CD4-positive, alpha-beta T cell treated with Interleukin-1 beta for 1 hour (primary cell): Measurements from ENCODE around the gene TNP2.
A peak's percentile ranks its signal among the peaks of the same experiment; 100 is the strongest.

Experiments
- DNase-seq, 2 donors: peaks; one replicate each; pipeline ENCODE4 v3.0.0-alpha.2; 2020 to 2022

The TNP2 gene

GRCh38 chr16:11254913-11255736 lies 14.0 kb downstream of the TNP2 start:
- DNase-seq, result peak; percentile 67

GRCh38 chr16:11253995-11254912 lies 14.9 kb downstream of the TNP2 start:
- DNase-seq, result no peak

DNA sequence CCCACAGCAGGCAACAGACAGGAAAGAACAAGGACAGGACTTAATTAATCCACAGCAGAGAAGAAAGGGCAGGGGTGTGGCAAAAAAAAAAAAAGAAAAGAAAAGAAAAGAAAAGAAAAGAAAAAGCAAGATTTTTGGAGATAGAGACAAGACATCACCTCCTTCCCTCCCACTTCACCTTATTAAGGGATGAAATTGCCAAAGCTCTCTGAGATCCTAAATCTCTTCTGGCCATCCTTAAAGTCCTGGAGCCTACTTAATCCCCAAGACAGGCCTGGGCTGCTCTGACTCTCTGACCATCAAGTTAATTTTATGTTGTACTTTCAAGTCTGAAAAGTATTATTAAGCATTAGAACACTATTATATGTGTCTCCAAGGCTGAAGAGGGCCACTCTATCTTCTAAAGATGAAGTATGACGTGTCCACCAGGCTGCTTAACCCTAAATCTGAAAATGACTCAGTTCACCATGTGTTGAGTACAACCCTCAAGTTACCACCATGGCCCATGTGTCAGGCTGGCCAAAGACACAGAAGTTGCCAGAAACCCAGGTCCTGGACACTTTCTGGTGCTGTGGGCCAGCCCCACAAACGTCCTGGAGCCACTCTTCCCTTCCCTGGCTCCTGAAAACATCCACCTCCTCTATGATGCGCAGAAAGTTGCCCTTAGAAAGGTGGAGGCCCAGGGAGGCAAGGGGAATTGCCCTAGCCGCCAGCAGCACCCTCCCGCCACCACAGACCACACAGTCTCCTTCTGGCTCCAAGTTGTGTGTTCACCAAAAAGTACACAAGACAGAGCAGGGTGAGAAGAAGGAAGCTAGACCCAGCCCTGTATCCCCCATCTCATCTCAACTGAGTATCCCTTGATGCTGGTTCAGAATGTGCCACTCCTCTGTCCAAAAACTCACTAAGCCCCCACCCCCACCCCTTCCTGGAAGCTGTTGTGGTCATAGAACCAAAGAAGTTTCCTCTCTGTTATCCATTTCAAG lies 15.8 kb downstream of the TNP2 start:
- peak; percentile 57 to 64 for DNase-seq

- DNase-seq, result no peak
Observed at GRCh38 chr16:11252482-11252931, 16.6 kb downstream of the TNP2 start.

GRCh38 chr16:11251525-11252481 lies 17.3 kb downstream of the TNP2 start:
- DNase-seq, result peak; percentile 79

DNA sequence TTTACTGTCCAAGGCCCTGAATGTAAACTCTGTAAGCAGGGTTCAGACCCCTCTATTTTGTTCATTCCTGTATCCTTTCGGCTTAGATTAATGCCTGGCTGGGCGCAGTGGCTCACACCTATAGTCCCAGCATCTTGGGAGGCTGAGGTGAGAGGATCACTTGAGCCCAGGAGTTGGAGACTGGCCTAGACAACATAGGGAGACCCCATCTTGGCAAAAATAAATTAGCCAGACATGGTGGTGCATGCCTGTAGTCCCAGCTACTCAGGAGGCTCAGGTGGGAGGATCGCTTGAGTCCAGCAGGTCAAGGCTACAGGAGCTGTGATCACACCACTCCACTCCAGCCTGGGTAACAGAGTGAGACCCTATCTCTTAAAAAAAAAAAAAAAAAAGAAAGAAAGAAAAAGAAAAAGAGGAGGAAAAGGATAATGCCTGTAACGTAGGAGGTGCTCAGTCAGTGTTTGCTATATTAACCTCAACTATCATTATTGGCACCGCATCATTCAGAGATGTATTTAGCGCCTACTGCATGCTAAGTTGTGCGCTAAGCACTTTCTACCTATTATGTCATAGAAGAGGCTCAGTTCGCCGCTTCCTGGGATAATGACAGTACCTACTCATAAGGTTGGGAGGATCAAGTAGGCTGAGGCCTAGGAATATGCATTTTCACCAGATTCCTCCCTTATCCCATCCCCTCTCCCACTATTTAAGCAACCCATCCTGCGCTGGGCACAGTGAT lies 18.2 kb downstream of the TNP2 start:
- no peak for DNase-seq

- DNase-seq, result no peak
Observed at GRCh38 chr16:11250091-11250785, 18.9 kb downstream of the TNP2 start.

- no peak for DNase-seq
Observed at GRCh38 chr16:11249233-11250061, 19.7 kb downstream of the TNP2 start.

- no peak for DNase-seq
Observed at GRCh38 chr16:11248133-11248532, 21.0 kb downstream of the TNP2 start.

DNA sequence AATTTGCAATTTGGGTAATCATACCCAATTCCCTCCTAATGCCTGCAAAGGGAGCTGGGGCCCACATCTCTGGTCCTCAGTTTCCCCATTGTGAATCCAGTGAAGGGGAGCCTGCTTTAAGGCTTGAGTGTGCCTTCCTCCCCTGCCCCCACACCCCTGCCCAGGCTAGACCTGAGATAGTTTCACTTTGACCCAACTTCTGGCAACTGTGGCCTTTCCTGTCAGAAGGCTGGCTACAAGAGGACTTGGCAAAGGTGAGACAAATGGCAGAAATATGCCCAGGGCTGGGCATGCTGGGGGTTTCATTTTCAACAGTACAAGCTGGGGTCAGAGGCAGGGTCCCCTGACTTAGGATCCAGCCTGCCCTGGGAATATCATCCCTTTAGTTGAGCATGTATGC lies 23.1 kb downstream of the TNP2 start:
- DNase-seq, result no peak

GRCh38 chr16:11245222-11245737 lies 23.8 kb downstream of the TNP2 start:
- DNase-seq, result no peak

- DNase-seq, result no peak
Observed at GRCh38 chr16:11242658-11243057, 26.5 kb downstream of the TNP2 start.

- no peak for DNase-seq
Observed at GRCh38 chr16:11241480-11242204, 27.5 kb downstream of the TNP2 start.

DNA sequence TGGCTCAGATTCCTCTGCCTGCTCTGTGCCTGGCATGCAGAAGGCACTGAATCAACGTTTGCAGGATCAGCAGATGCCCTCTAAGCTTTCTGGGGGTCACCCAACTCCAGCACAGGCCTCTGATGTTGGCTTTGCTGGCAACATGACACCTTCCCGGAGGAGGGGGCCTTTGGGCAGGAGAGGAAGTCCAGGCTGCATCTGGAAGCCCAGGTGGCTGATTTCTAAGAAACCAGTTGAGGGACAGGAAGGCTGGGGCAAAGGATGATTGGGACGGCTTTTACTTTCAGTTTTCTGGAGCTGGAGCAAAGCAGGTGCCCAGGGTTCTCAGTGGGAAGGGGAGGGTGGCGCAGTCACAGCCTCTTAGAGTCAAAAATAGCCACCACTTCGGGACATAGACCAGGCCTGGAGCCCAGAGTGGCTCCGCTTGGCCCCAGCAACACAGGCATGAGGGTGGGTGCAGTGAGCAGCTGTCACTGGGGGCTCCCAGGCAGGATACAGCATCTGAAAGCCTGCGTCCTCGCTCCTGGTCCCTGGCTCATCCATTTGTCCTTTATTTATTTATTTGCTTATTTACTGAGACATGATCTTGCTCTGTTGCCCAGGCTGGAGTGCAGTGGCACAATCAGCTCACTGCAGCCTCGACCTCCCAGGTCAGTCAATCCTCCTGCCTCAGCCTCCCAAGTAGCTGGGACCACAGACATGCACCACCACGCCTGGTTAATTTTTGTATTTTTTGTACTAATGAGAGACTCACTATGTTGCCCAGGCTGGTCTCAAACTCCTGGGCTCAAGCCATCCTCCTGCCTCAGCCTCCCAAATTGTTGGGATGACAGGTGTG lies 28.3 kb downstream of the TNP2 start:
- DNase-seq, result no peak

GRCh38 chr16:11239644-11240632 lies 29.2 kb downstream of the TNP2 start:
- no peak for DNase-seq
